DLD1 (cell line): ENCODE results near the gene YIF1A.
"Not testable (repeated sequence)": the region's sequence is repeated elsewhere in the genome, so short reads cannot be mapped to it uniquely, and the experiment has no call there.

Source experiments
- in situ Hi-C: cut with HindIII; loops from 2 replicates; pipeline ENCODE4 v1.10.0; 2017; ENCODE audit warnings: low sequenced_read_pairs

YIF1A gene

DNA sequence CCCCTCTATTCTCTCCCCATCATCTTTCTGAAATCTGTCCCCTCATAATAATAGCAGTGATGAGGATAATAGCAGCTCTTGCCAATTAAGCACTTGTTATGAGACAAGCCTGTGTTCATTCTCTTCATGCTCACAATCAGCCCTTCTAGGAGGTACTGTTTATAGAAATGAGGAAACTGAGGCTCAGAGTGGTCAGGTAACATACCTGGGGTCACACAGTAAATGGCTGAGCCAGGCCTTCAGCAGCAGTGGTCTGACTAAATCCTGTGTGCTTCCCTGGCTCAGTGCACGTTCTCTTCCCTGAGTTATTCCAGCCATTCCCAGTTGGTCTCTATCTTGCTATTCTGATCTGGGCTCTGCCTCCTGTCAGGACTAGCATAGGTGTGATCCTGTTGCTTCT lies 14.7 kb downstream of the YIF1A start:
- in situ Hi-C loops: loop anchor here (10.0 kb wide), 1 partner anchor 61 kb away; the partner anchor contains the start of gene RIN1

- in situ Hi-C loops: loop anchor here (10.0 kb wide), 1 partner anchor 62 kb away; the partner anchor contains the start of gene RIN1
Observed at GRCh38 chr11:66272596-66272995, 16.3 kb downstream of the YIF1A start.

DNA sequence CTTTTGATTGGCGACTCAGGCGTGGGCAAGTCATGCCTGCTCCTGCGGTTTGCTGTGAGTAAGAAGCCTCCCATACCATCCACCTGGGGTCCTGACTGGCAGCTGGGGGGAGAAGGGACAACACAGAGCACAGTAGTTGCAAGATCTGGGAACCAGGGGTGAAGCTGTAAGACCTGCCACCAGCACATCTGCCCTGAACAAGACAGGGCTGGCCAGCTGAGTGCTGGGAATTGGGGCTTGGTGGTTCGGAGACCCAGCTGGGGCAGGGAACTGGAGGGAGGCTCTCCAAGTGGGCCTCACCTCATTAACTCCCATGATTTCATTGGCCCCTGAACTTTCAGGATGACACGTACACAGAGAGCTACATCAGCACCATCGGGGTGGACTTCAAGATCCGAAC lies 17.1 kb downstream of the YIF1A start:
- in situ Hi-C loops: loop anchor here (10.0 kb wide), 1 partner anchor 63 kb away; the partner anchor contains the start of gene RIN1

DNA sequence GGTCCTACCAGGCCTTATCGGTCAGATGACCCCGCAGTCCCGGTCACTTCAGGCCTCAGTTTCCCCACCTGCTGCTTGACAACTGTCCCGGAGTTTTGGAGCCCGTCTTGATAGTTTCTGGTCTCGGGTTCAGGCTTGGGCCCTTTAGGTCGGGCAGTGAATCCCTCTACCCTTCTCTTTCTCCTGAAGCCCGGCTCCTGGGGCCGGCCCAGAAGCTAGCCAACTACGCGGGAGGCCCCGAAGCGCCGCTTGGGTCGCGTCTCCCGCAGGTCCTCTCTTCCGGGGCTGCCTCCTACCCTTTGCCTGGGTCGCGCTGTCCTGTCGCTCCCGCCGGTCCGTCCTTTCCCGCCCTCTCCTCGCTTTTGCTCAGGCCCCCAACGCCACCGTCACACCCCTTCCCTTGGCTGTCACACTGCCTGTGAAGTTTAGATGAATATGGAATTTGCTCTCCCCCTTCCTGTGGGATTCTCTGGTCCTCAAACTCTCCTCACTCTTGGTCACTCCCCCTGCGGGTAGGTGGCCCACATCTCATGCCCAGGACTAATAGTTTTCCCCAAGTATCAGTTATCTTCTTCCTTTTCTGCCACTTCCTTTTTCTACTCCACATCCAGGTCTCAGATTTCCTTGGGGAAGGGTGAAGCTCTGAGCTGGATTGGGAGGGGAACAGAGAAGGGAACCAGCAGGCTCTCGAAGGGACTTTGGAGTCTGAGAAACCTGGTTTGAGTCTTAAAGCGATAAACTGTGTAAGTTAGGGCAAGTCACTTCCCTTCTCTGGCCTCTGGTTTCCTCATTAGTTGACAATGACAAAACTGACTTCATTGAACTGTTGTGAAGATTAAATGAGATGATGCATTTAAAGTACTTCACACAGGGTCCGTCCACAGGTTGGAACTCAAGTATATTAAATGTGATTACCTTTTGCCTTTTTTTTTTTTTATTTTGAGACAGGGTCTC lies 19.7 kb downstream of the YIF1A start:
- in situ Hi-C loops: no loop called here

- in situ Hi-C loops: no loop called here
Observed at GRCh38 chr11:66268244-66268951, 20.5 kb downstream of the YIF1A start, which contains the start of gene RAB1B. RAB1B (plus strand) TSS chr11:66268639; CDS start chr11:66268680, 41 bp downstream.

DNA sequence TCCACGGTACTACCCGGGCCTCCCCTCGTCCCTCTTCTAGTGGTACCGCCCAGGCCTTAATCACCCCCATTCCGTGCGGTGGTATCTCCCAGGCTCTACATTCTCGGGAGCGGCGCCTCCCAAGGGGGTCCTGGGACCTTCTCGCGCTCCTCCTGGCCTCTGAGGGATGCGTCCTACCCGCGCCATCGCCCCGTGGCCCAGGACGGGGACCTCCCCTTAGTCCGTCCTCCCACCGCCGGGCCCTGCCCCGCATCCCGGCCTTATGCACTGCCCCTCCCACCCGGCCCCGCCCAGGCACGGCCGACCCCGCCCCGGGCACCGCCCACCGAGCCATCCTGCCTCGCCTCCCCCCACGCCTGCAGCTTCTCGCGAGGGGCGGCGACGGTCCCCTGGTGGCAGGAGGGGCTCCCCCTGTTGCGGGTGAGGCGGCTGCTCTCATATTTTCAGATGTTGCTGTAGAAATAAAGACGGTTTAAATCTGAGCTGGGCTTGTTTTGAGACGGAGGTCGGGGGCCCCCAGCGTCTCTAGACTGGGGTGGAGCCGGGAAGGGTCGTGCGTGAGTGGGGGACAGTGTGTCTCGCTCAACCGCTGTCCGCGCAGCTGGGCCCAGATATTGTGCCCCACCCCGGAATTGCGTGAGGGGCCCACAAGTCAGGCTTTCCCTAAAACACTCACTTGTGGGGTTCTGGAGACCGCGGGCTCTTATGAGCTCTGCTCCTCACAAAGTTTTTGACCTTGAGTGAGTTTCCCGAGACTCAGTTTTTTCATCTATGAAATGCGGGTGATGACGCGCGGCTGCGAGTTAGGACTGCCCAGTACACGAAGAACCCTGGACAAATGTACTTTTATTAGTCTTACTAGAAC lies 21.3 kb downstream of the YIF1A start:
- in situ Hi-C loops: no loop called here

DNA sequence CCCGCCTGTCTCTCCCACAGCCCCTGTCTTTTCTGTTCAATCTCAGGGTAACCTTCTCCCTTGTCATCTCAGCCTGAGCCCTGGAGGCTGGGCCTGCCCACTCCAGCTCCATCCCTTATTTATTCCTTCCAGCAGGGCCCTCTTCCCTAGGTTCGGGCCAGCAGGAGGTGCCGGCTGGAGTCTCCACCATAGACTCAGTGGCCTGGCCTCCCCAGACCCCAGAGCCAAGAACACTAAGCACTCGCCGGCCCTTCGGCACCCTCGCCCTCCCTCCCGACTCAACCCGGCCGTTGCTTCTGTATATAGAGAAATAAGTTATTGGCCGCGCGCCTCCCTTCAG lies 21.9 kb downstream of the YIF1A start:
- in situ Hi-C loops: no loop called here

- in situ Hi-C loops: no loop called here
Observed at GRCh38 chr11:66266378-66267038, 22.4 kb downstream of the YIF1A start.

DNA sequence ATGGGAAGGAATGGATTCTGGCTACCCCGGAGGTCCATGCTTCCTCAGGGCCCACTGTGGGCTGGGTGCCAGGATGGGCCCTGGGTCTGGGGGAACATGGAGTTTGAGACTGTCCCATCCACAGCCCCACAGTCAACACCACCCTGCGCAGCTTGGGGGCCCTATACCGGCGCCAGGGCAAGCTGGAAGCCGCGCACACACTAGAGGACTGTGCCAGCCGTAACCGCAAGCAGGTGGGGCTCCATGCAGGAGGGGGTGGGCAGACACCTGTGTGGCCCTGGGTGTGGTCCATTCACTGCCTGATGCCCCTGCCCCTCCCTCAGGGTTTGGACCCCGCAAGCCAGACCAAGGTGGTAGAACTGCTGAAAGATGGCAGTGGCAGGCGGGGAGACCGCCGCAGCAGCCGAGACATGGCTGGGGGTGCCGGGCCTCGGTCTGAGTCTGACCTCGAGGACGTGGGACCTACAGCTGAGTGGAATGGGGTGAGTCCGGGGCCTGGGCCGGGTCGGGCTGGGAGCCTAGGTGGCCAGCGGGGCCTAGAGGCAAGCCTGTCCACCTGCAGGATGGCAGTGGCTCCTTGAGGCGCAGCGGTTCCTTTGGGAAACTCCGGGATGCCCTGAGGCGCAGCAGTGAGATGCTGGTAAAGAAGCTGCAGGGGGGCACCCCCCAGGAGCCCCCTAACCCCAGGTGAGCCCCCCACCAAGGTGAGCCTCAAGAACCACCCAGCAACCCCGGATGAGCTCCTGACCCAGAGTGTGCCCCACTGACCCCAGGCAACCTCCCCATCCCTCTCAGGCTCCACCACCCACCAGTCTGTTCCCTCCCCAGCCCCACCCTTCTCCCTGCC lies 23.2 kb downstream of the YIF1A start:
- in situ Hi-C loops: no loop called here

- in situ Hi-C loops: no loop called here
Observed at GRCh38 chr11:66264914-66265313, 24.0 kb downstream of the YIF1A start.

DNA sequence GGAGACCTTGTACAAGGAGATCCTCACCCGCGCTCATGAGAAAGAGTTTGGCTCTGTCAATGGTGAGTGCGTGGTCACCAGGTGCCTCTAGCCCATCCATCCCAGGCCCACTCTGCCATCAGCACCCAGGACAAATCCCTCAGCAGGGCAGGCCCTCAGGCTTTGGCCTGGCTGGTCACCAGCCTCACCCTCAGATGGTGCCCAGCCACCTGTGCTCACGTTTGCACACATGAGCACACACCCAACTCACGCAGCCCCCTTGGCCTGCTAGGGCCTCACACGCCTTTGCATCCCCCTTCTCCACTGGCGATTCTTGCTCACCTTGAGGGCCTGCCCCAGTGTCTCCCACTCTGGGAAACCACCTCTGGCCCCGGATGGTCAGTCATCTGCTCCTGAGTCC lies 24.6 kb downstream of the YIF1A start:
- in situ Hi-C loops: no loop called here

DNA sequence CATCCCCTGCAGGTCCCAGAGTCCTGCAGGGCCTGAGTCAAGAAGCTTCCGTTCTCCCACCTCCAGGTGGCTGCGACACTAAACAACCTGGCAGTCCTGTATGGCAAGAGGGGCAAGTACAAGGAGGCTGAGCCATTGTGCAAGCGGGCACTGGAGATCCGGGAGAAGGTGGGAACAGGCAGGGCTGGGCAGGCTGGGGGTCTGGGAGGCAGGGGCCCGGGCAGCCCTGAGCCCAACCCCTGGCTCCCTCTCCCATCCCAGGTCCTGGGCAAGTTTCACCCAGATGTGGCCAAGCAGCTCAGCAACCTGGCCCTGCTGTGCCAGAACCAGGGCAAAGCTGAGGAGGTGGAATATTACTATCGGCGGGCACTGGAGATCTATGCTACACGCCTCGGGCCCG lies 25.2 kb downstream of the YIF1A start:
- in situ Hi-C loops: no loop called here

DNA sequence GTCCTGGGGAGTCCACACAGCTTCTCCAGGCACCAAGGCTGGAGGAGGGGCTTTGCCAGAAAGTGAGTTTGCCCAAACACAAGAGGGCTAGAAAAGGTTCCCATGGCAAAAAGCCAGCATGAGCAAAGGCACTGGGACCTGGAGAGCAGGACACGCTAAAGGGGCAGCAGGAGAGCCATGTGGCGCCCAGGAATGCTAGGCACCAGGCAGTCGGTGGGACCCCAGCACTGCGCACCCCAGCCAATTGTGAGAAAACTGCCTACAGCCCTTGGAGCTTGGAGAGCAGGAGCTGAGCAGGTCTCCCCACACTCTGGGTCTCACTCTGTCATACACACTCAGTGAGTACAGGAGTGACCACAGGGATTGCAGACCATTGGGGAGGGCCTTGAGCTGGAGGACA lies 25.7 kb downstream of the YIF1A start:
- in situ Hi-C loops: no loop called here

DNA sequence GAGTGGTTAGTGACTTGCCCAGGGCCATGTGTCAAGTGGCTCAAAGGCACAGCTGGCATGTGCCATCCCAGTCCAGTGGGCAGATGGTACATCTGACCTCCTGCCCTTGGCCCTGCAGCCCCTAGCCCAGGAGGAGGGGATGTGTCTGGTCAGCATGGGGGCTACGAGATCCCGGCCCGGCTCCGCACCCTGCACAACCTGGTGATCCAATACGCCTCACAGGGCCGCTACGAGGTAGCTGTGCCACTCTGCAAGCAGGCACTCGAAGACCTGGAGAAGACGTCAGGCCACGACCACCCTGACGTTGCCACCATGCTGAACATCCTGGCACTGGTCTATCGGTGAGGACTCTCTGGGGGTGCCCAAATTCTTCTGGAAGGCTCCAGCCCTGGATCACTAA lies 26.2 kb downstream of the YIF1A start:
- in situ Hi-C loops: no loop called here

DNA sequence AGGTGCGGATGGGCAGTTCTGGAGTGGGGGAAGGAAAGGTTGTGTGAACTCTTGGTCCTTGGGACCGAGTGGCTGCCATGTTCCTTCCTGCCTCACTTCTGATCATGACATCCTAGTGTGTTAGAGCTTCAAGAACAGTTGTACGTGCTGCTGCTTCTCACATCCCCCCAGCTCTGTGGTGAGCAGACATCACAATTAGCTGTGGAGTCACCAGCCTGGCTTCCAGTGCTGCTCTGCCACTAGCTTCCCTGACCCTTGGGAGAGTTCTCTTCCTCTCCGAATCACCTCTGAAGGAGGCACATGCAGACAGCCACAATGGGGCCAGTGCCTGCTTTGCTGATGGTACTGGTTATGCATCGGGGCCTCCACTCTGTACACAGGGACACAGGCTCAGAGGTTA lies 26.8 kb downstream of the YIF1A start:
- in situ Hi-C loops: no loop called here

GRCh38 chr11:66261578-66261977 lies 27.4 kb downstream of the YIF1A start:
- in situ Hi-C loops: no loop called here

DNA sequence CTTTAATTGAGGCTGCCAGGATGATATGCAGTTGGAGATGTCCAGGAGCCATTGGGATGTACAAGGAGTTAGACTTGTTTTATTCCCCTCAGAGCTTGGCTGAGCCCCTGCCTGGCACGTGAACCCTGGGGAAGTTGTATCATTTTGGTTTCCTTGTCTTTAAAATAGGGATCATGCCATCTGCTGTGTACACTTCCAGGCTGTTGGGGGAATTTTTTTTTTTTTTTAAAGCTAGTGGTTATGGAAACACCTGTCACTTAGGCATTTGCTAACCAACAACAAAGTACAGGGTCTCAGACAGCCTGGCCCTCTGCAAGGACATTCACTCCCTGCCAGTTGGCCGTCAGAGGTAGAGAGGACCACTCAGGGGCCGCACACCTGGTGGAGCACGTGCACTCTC lies 29.0 kb downstream of the YIF1A start:
- in situ Hi-C loops: no loop called here

DNA sequence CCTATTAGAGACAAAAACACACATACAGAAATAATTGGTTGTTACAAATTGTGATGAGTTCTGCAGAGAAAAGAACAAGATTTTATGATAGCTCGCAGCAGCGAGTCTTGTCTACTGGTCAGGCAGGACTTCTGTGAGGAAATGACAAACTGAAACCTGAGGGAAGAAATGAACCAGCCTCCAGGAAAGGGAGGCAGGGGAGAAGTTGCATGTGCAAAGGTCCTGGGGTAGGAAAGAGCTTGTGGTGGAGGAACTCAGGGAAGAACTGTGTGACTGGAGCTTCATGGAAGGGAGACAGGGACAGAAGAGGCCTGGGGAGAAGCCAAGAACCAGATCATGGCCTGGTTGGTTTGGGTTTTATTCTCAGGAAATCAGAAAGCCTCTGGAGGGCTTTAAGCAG lies 29.7 kb downstream of the YIF1A start:
- in situ Hi-C loops: no loop called here

DNA sequence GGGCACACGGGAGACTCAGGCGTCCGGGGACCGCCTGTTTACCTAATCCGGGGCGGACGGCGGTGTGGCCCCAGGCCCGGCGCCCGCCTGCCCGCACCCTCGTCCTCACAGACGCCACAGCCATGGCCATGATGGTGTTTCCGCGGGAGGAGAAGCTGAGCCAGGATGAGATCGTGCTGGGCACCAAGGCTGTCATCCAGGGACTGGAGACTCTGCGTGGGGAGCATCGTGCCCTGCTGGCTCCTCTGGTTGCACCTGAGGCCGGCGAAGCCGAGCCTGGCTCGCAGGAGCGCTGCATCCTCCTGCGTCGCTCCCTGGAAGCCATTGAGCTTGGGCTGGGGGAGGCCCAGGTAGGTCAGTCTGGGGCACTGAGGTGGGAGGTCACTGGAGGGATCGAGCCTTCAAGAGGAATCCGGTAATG lies 30.5 kb downstream of the YIF1A start:
- in situ Hi-C loops: no loop called here

DNA sequence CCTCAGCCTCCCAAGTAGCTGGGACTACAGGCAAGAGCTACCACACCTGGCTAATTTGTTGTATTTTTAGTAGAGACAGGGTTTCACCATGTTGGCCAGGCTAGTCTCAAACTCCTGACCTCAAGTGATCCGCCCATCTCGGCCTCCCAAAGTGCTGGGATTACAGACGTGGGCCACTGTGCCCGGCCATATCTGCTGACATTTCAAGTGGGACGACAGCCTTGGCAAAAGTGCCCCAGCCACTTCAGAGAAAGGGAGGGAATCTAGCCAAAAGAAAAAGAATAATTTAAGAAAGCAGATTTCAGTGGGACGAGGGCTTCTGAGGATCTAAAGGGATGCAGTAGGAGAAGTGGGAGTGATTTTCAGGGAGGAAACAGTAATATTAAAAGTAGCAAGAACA lies 35.9 kb downstream of the YIF1A start:
- in situ Hi-C loops: not testable (repeated sequence)
